PFSK-1 (cell line): ENCODE results near the gene DAB1.

Experiments used
- FOXP2 ChIP-seq: optimal IDR thresholded peaks from 2 replicates; pipeline ENCODE3; 2011; ENCODE audit warnings: borderline replicate concordance, control low read depth, inconsistent platforms; ENCODE audit not compliant: insufficient read depth; ENCODE audit errors: extremely low read length, extremely low read depth
- POLR2AphosphoS5 ChIP-seq: IDR thresholded peaks from 2 replicates; pipeline ENCODE4 v1.6.1; 2012; ENCODE audit warnings: low read depth, mild to moderate bottlenecking, control low read depth, low read length, moderate library complexity
- REST ChIP-seq, 2 experiments: IDR thresholded peaks; 2 replicates each; pipeline versions ENCODE4 v1.6.1 to v1.8.0; 2011 to 2012; ENCODE audit warnings: low read depth in 2 of 2, low read length in 2 of 2, control low read depth in 1 of 2, inconsistent platforms in 1 of 2, mild to moderate bottlenecking in 1 of 2, moderate library complexity in 1 of 2; ENCODE audit not compliant: insufficient read depth in 1 of 2

DNA sequence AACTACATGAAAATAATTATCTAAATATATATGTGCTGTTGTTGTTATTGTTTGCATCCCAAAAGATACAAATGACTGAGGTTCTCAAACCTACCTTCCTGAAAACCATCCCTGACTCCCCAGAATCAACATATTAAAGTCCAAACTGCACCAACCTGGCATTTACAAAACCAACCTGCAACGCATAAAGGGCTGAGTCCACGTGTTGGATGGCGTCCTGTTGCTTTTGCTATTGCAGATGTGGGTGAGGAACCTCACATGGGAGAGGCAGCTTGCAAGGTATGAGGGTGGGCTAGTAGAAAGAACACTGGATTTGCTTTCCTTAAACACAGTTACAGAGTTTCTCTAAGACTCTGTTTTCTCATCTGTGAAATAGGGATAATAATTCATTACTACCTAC lies 456.5 kb downstream of the DAB1 start:
- TF ChIP-seq POLR2AphosphoS5 (no peak), FOXP2 (no peak), REST (IDR thresholded peaks at IDR 0.05; ENCODE audit: insufficient read depth in 1 of 2, low read depth in 2 of 2, low read length in 2 of 2) (no peak)
